ENCODE results near the gene OSBPL1A.
A peak's percentile ranks its signal among the peaks of the same experiment; 100 is the strongest.

The OSBPL1A gene

GRCh38 chr18:24397694-24398368, at the start of gene OSBPL1A:
TSS of gene OSBPL1A (minus strand) at chr18:24397824. CDS start at chr18:24377533, 20,291 bp downstream.
- DNase-seq (ENCODE audit: low read depth), result peak; percentile 69

GRCh38 chr18:24446953-24447538, 49.4 kb upstream of the OSBPL1A start:
- no peak for DNase-seq (ENCODE audit: low read depth)

GRCh38 chr18:24446453-24446852, 48.8 kb upstream of the OSBPL1A start:
- DNase-seq (ENCODE audit: low read depth), result no peak

GRCh38 chr18:24443870-24444269, 46.2 kb upstream of the OSBPL1A start:
- no peak for DNase-seq (ENCODE audit: low read depth)

GRCh38 chr18:24436939-24437338, 39.3 kb upstream of the OSBPL1A start:
- no peak for DNase-seq (ENCODE audit: low read depth)

- no peak for DNase-seq (ENCODE audit: low read depth)
Observed at GRCh38 chr18:24432618-24433017, 35.0 kb upstream of the OSBPL1A start.

- DNase-seq (ENCODE audit: low read depth), result no peak
Observed at GRCh38 chr18:24429188-24429587, 31.6 kb upstream of the OSBPL1A start.

- DNase-seq (ENCODE audit: low read depth), result no peak
Observed at GRCh38 chr18:24428709-24429108, 31.1 kb upstream of the OSBPL1A start.

- no peak for DNase-seq (ENCODE audit: low read depth)
Observed at GRCh38 chr18:24427484-24427883, 29.9 kb upstream of the OSBPL1A start.

- peak; percentile 63 for DNase-seq (ENCODE audit: low read depth)
Observed at GRCh38 chr18:24426398-24427294, 29.0 kb upstream of the OSBPL1A start, which contains the start of gene IMPACT. TSS of gene IMPACT (plus strand) at chr18:24426670. CDS start at chr18:24426757, 87 bp downstream.

- no peak for DNase-seq (ENCODE audit: low read depth)
Observed at GRCh38 chr18:24426073-24426397, 28.4 kb upstream of the OSBPL1A start.

- no peak for DNase-seq (ENCODE audit: low read depth)
Observed at GRCh38 chr18:24421831-24422230, 24.2 kb upstream of the OSBPL1A start.

GRCh38 chr18:24420551-24420950, 22.9 kb upstream of the OSBPL1A start:
- no peak for DNase-seq (ENCODE audit: low read depth)

- no peak for DNase-seq (ENCODE audit: low read depth)
Observed at GRCh38 chr18:24417480-24417879, 19.9 kb upstream of the OSBPL1A start.

GRCh38 chr18:24414349-24415003, 16.9 kb upstream of the OSBPL1A start:
- no peak for DNase-seq (ENCODE audit: low read depth)

- DNase-seq (ENCODE audit: low read depth), result no peak
Observed at GRCh38 chr18:24413148-24413547, 15.5 kb upstream of the OSBPL1A start.

GRCh38 chr18:24408496-24408895, 10.9 kb upstream of the OSBPL1A start:
- DNase-seq (ENCODE audit: low read depth), result no peak

GRCh38 chr18:24404591-24404990, 7.0 kb upstream of the OSBPL1A start:
- DNase-seq (ENCODE audit: low read depth), result no peak

GRCh38 chr18:24403076-24403475, 5.5 kb upstream of the OSBPL1A start:
- DNase-seq (ENCODE audit: low read depth), result no peak

GRCh38 chr18:24402209-24402785, 4.7 kb upstream of the OSBPL1A start:
- no peak for DNase-seq (ENCODE audit: low read depth)

- no peak for DNase-seq (ENCODE audit: low read depth)
Observed at GRCh38 chr18:24400587-24400986, 3.0 kb upstream of the OSBPL1A start.

- DNase-seq (ENCODE audit: low read depth), result no peak
Observed at GRCh38 chr18:24398540-24398939, 916 bp upstream of the OSBPL1A start.

Data from stimulated activated CD8-positive, alpha-beta memory T cell treated with anti-CD3 and anti-CD28 coated beads, Interleukin-4, amount 100 ng/mL, for 24 hours (primary cell).